ENCODE measurements around the gene MYOG. TPM values are rescaled to one million over a fixed set of nuclear protein-coding genes. Genes with fewer than 3 reads are reported as not detected.

The MYOG gene
- total RNA-seq, 2 experiments from 2014 or later, result not detected

DNA sequence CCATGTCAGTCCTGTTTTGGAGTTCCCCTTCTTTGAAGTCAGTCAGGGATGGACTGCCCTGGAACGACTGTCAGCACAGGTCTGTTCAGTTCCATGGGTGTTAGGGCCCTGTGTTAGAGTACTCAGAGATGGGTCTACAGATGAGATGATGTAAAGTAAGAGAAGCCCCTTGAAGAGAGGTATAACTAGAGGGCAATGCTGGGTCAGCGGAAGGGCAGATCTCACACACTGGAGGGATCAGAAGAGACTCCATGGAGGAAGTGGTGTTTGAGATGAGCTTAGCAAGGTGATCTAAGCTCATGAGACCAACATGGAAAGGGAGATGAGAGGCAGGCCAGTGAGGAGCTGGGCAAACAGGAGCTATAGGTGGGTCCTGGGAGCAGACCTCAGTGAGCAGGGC, 51.9 kb downstream of the MYOG start:
- Histone ChIP-seq H3K4me3 (ENCODE audit: low read depth, low read length, poor library complexity, severe bottlenecking) (no peak overlapping the region), H3K9me3 (ENCODE audit: low read length) (no peaks in the 10 kb centered on the region), H3K79me2 (ENCODE audit: insufficient read depth, low read depth, low read length) (no peaks in the 10 kb centered on the region), H3K4me2 (ENCODE audit: low read length) (no peak overlapping the region), H2AFZ (ENCODE audit: low read length) (no peak overlapping the region), H3K27ac (ENCODE audit: low read depth, low read length, poor library complexity, severe bottlenecking) (no peak overlapping the region), H3K9me2 (ENCODE audit: insufficient read depth, low read length) (no peaks in the 10 kb centered on the region), H3K36me3 (ENCODE audit: insufficient read depth, low read length) (no peaks in the 10 kb centered on the region), H3K4me1 (ENCODE audit: insufficient read depth, low read length, poor library complexity, severe bottlenecking) (peaks cover 8% of the 10 kb centered on the region), H4K20me1 (ENCODE audit: insufficient read depth, low read length) (no peaks in the 10 kb centered on the region)
- DNase-seq (ENCODE audit: low spot score), result no peak
- CTCF ChIA-PET (ENCODE audit: unreplicated experiment), result interaction anchor here (0.8 kb wide), 1 partner anchor 184 kb away, joined by 3 read pairs; no protein-coding TSS in a partner anchor
- intact Hi-C loops (cut with micrococcal nuclease; ENCODE audit: unreplicated experiment), result no loop called here
- POLR2A ChIA-PET, result no interaction called here
- no TSS peak for BruUV-seq (replicated peaks)
- TF ChIP-seq, protein P1, sequence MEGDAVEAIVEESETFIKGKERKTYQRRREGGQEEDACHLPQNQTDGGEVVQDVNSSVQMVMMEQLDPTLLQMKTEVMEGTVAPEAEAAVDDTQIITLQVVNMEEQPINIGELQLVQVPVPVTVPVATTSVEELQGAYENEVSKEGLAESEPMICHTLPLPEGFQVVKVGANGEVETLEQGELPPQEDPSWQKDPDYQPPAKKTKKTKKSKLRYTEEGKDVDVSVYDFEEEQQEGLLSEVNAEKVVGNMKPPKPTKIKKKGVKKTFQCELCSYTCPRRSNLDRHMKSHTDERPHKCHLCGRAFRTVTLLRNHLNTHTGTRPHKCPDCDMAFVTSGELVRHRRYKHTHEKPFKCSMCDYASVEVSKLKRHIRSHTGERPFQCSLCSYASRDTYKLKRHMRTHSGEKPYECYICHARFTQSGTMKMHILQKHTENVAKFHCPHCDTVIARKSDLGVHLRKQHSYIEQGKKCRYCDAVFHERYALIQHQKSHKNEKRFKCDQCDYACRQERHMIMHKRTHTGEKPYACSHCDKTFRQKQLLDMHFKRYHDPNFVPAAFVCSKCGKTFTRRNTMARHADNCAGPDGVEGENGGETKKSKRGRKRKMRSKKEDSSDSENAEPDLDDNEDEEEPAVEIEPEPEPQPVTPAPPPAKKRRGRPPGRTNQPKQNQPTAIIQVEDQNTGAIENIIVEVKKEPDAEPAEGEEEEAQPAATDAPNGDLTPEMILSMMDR (conservative IDR thresholded peaks at IDR 0.05; ENCODE audit: low read length), result no peak
- TF ChIP-seq EZH2phosphoT487 (IDR thresholded peaks at IDR 0.05; ENCODE audit: borderline replicate concordance, low read depth, low read length), result no peak

- DNase-seq (ENCODE audit: low spot score), result no peak
- BruUV-seq (replicated peaks), result no TSS peak
- H3K27ac ChIP-seq (ENCODE audit: low read depth, low read length, poor library complexity, severe bottlenecking), result no peak overlapping the region
- H3K9me3 ChIP-seq (ENCODE audit: low read length), result no peaks in the 10 kb centered on the region
- H3K9me2 ChIP-seq (ENCODE audit: insufficient read depth, low read length), result no peaks in the 10 kb centered on the region
- intact Hi-C loops (cut with micrococcal nuclease; ENCODE audit: unreplicated experiment), result no loop called here
- H3K36me3 ChIP-seq (ENCODE audit: insufficient read depth, low read length), result no peaks in the 10 kb centered on the region
- CTCF ChIA-PET (ENCODE audit: unreplicated experiment), result no interaction called here
- peaks cover 4% of the 10 kb centered on the region for H3K4me1 ChIP-seq (ENCODE audit: insufficient read depth, low read length, poor library complexity, severe bottlenecking)
- H3K4me3 ChIP-seq (ENCODE audit: low read depth, low read length, poor library complexity, severe bottlenecking), result no peak overlapping the region
- POLR2A ChIA-PET, result no interaction called here
- no peaks in the 10 kb centered on the region for H4K20me1 ChIP-seq (ENCODE audit: insufficient read depth, low read length)
- H2AFZ ChIP-seq (ENCODE audit: low read length), result no peak overlapping the region
- no peaks in the 10 kb centered on the region for H3K79me2 ChIP-seq (ENCODE audit: insufficient read depth, low read depth, low read length)
- TF ChIP-seq, protein P1 (conservative IDR thresholded peaks at IDR 0.05; ENCODE audit: low read length), result no peak
- TF ChIP-seq EZH2phosphoT487 (IDR thresholded peaks at IDR 0.05; ENCODE audit: borderline replicate concordance, low read depth, low read length), result no peak
- H3K4me2 ChIP-seq (ENCODE audit: low read length), result no peak overlapping the region
Measured at GRCh38 chr1:203033287-203033686, 52.5 kb downstream of the MYOG start.

Other genes starting within 250 kb of the MYOG start
- 5.2 and 7.8 TPM in 2 replicates for gene RABIF, start 196.9 kb downstream of the MYOG start, total RNA-seq (2014; rRNA removed; shearing (Covaris generic))
- 7.8 and 8.8 TPM in 2 replicates for gene RABIF, start 196.9 kb downstream of the MYOG start, total RNA-seq (2022)
- 33.9 and 35.7 TPM in 2 replicates for gene KLHL12, start 158.8 kb downstream of the MYOG start, total RNA-seq (2014; rRNA removed; shearing (Covaris generic))
- 46.2 and 46.5 TPM in 2 replicates for gene KLHL12, start 158.8 kb downstream of the MYOG start, total RNA-seq (2022)
- 49.4 and 55.2 TPM in 2 replicates for gene ADIPOR1, start 127.7 kb downstream of the MYOG start, total RNA-seq (2014; rRNA removed; shearing (Covaris generic))
- gene ADIPOR1, start 127.7 kb downstream of the MYOG start, total RNA-seq (2022), result 55.0 and 57.4 TPM in 2 replicates
- 12.8 and 14.5 TPM in 2 replicates for gene CYB5R1, start 118.8 kb downstream of the MYOG start, total RNA-seq (2014; rRNA removed; shearing (Covaris generic))
- gene CYB5R1, start 118.8 kb downstream of the MYOG start, total RNA-seq (2022), result 19.3 and 22.2 TPM in 2 replicates
- gene TMEM183A, start 78.6 kb downstream of the MYOG start, total RNA-seq (2014; rRNA removed; shearing (Covaris generic)), result 92.4 and 99.3 TPM in 2 replicates
- gene TMEM183A, start 78.6 kb downstream of the MYOG start, total RNA-seq (2022), result 75.5 and 83.9 TPM in 2 replicates
- gene PPFIA4, start 59.5 kb downstream of the MYOG start, total RNA-seq (2014; rRNA removed; shearing (Covaris generic)), result 0.03 and 0.93 TPM in 2 replicates
- 0.55 and 2.7 TPM in 2 replicates for gene PPFIA4, start 59.5 kb downstream of the MYOG start, total RNA-seq (2022)
- not detected in 2 replicates for gene ADORA1, start 41.7 kb upstream of the MYOG start, total RNA-seq (2014; rRNA removed; shearing (Covaris generic))
- not detected in 2 replicates for gene ADORA1, start 41.7 kb upstream of the MYOG start, total RNA-seq (2022)
- not detected in 2 replicates for gene MYBPH, start 89.8 kb upstream of the MYOG start, total RNA-seq (2014; rRNA removed; shearing (Covaris generic))
- gene MYBPH, start 89.8 kb upstream of the MYOG start, total RNA-seq (2022), result not detected in 2 replicates
- gene CHI3L1, start 100.7 kb upstream of the MYOG start, total RNA-seq (2014; rRNA removed; shearing (Covaris generic)), result not detected in 2 replicates
- gene CHI3L1, start 100.7 kb upstream of the MYOG start, total RNA-seq (2022), result not detected in 2 replicates
- gene CHIT1, start 143.7 kb upstream of the MYOG start, total RNA-seq (2014; rRNA removed; shearing (Covaris generic)), result 1.9 TPM in 2 replicates
- 3.6 and 4.6 TPM in 2 replicates for gene CHIT1, start 143.7 kb upstream of the MYOG start, total RNA-seq (2022)
- gene BTG2, start 219.5 kb upstream of the MYOG start, total RNA-seq (2014; rRNA removed; shearing (Covaris generic)), result 146 and 156 TPM in 2 replicates
- gene BTG2, start 219.5 kb upstream of the MYOG start, total RNA-seq (2022), result 99.5 and 102 TPM in 2 replicates